A549 (cell line): ENCODE measurements around the gene C10orf105. TPM values are rescaled to one million over a fixed set of nuclear protein-coding genes. Genes with fewer than 3 reads are reported as not detected.

Experiments used
- ATAC-seq, 2 experiments: fragments of 200-7000 bp in 1 of 2; fragments of >200 bp in 1 of 2; cut with Nextera tagmentation in 1 of 2; cut with Tn5 transposase in 1 of 2; 3 replicates each; pipeline versions ENCODE4 v1.8.0 to v1.9.1; 2018 to 2020; ENCODE audit warnings: mild to moderate bottlenecking in 1 of 2, moderate library complexity in 1 of 2
- CTCF ChIA-PET: fragments of 300-600 bp; sonication (Branson Sonifier 250); formaldehyde crosslinking; extraction: SDS; loops from one replicate; lab custom pipeline; 2021; ENCODE audit warnings: antibody characterized with exemption, inconsistent platforms; lab: Yijun Ruan, JAX
- POLR2A ChIA-PET: fragments of 350-600 bp; formaldehyde crosslinking; extraction: SDS; loops from one replicate; lab custom pipeline; 2021; ENCODE audit warnings: antibody characterized with exemption, inconsistent platforms; lab: Yijun Ruan, JAX
- DNase-seq, 2 experiments: peaks; one replicate each; pipeline versions ENCODE4 v3.0.0 to v3.0.0-alpha.2; 2011 to 2016; ENCODE audit warnings: low read depth in 1 of 2, low spot score in 1 of 2
- FAIRE-seq: peaks from 2 replicates; lab custom pipeline; 2011; peaks lifted over from hg19 to GRCh38; lab: Jason Lieb, UNC
- H3K27ac ChIP-seq, 2 experiments: fragments of >200 bp; sonication (Bioruptor Twin); formaldehyde crosslinking; 3 replicates each; pipeline ENCODE4 v1.5.1; 2016 to 2017
- H3K4me1 ChIP-seq: fragments of >200 bp; sonication (Bioruptor Twin); formaldehyde crosslinking; 3 replicates; pipeline ENCODE4 v1.6.1; 2016
- H3K4me2 ChIP-seq: fragments of >200 bp; sonication (Bioruptor Twin); formaldehyde crosslinking; 3 replicates; pipeline ENCODE4 v1.6.1; 2016
- H3K4me3 ChIP-seq: fragments of >200 bp; sonication (Bioruptor Twin); formaldehyde crosslinking; 3 replicates; pipeline ENCODE4 v1.5.1; 2016
- H3K9me3 ChIP-seq: fragments of >200 bp; sonication (Bioruptor Twin); formaldehyde crosslinking; 3 replicates; pipeline ENCODE4 v1.6.1; 2016
- ATOH8 ChIP-seq: fragments of 250-450 bp; sonication (Bioruptor Pico); IDR thresholded peaks from 2 replicates; pipeline ENCODE4 v1.5.0; 2020; ENCODE audit warnings: low read depth, mild to moderate bottlenecking, moderate library complexity
- BHLHE40 ChIP-seq: IDR thresholded peaks from 2 replicates; pipeline ENCODE4 v1.6.1; 2012; ENCODE audit warnings: low read depth, low read length, inconsistent platforms
- CBX8 ChIP-seq: fragments of 200-600 bp; sonication (generic); IDR thresholded peaks from 2 replicates; pipeline ENCODE4 v1.6.1; 2016
- CEBPB ChIP-seq, 2 experiments: fragments of >200 bp in 1 of 2; sonication (Bioruptor Twin) in 1 of 2; formaldehyde crosslinking in 1 of 2; IDR thresholded peaks; 2 replicates each; pipeline ENCODE4 v1.6.1; 2012 to 2016
- CHD2 ChIP-seq: fragments of 150-350 bp; IDR thresholded peaks from 2 replicates; pipeline ENCODE4 v1.6.1; 2014; ENCODE audit warnings: low read length; ENCODE audit not compliant: partially characterized antibody
- E2F6 ChIP-seq: IDR thresholded peaks from 2 replicates; pipeline ENCODE4 v1.6.1; 2012; ENCODE audit warnings: low read depth, borderline replicate concordance
- EHMT2 ChIP-seq: fragments of 200-600 bp; sonication (generic); IDR thresholded peaks from 2 replicates; pipeline ENCODE4 v1.6.1; 2016; ENCODE audit warnings: antibody characterized with exemption, low read depth, mild to moderate bottlenecking, moderate library complexity
- ESRRA ChIP-seq: fragments of 150-350 bp; IDR thresholded peaks from 2 replicates; pipeline ENCODE4 v1.6.1; 2014; ENCODE audit warnings: mild to moderate bottlenecking, low read length, borderline replicate concordance
- FOSL2 ChIP-seq, 2 experiments: fragments of 450-650 bp in 1 of 2; fragments of >200 bp in 1 of 2; sonication (Bioruptor Twin) in 1 of 2; formaldehyde crosslinking; IDR thresholded peaks; 2 replicates each; pipeline versions ENCODE4 v1.5.0 to v1.6.1; 2016 to 2020; ENCODE audit warnings: mild to moderate bottlenecking in 1 of 2, moderate library complexity in 1 of 2
- HDAC2 ChIP-seq: fragments of 200-600 bp; sonication (generic); IDR thresholded peaks from 2 replicates; pipeline ENCODE4 v1.6.1; 2016
- HOXB13 ChIP-seq: fragments of 250-450 bp; sonication (Bioruptor Pico); IDR thresholded peaks from 2 replicates; pipeline ENCODE4 v1.5.0; 2020; ENCODE audit warnings: low read depth, mild to moderate bottlenecking, moderate library complexity
- MYC ChIP-seq: IDR thresholded peaks from 2 replicates; pipeline ENCODE4 v1.6.1; 2012; ENCODE audit warnings: mild to moderate bottlenecking, inconsistent platforms, low read length, improper control_type of control experiment, borderline replicate concordance
- PHF8 ChIP-seq: fragments of 200-600 bp; sonication (generic); IDR thresholded peaks from 2 replicates; pipeline ENCODE4 v1.6.1; 2016; ENCODE audit warnings: low read depth, mild to moderate bottlenecking, antibody characterized with exemption, moderate library complexity, borderline replicate concordance
- POLR2A ChIP-seq: IDR thresholded peaks from 2 replicates; pipeline ENCODE4 v1.6.1; 2012; ENCODE audit warnings: mild to moderate bottlenecking, low read length
- POLR2AphosphoS2 ChIP-seq: conservative IDR thresholded peaks from 2 replicates; pipeline ENCODE4 v1.6.1; 2012; ENCODE audit warnings: low read length, improper control_type of control experiment, inconsistent platforms
- RARB ChIP-seq: fragments of 250-450 bp; sonication (Bioruptor Pico); IDR thresholded peaks from 2 replicates; pipeline ENCODE4 v1.8.0; 2021; ENCODE audit warnings: mild to moderate bottlenecking, moderate library complexity
- RCOR1 ChIP-seq: fragments of 150-350 bp; IDR thresholded peaks from 2 replicates; pipeline ENCODE4 v1.6.1; 2014; ENCODE audit warnings: antibody characterized with exemption, low read length, low read depth
- RNF2 ChIP-seq: fragments of 200-600 bp; sonication (generic); IDR thresholded peaks from 2 replicates; pipeline ENCODE4 v1.6.1; 2016; ENCODE audit warnings: low read depth, mild to moderate bottlenecking, antibody characterized with exemption, moderate library complexity, borderline replicate concordance
- USF2 ChIP-seq: fragments of 450-650 bp; IDR thresholded peaks from 2 replicates; pipeline ENCODE4 v1.6.1; 2014; ENCODE audit warnings: antibody characterized with exemption
- ZC3H11A ChIP-seq: fragments of 450-650 bp; IDR thresholded peaks from 2 replicates; pipeline ENCODE4 v1.6.1; 2014; ENCODE audit warnings: antibody characterized with exemption, mild to moderate bottlenecking
- WGBS: methylation state at CpG from one replicate; pipeline ENCODE4 v1.1.6; 2017; ENCODE audit errors: missing lambda C conversion rate; 5-methylcytosine and 5-hydroxymethylcytosine counted together
- polyA plus RNA-seq, 4 experiments: library from polyadenylated mRNA; depleted of rRNA in 3 of 4; stranded (reverse); fragments of >200 nt; fragmentation: RNase III in 1 of 4; extraction: RNeasy Plus Mini Kit Qiagen cat#74134 plus additional on column Dnase treatment in 1 of 4; gene quantifications; 2 replicates in 3 of 4; 3 replicates in 1 of 4; pipeline ENCODE4 v1.2.3, GENCODE V29; 2011 to 2017

Gene C10orf105
- polyA plus RNA-seq, 2 of the 4 experiments (the other 2 are of a cell fraction): not detected

- peaks cover 11% of the 10 kb centered on the region; the same call in 2 of the 3 replicates for H3K4me1 ChIP-seq
- no peak overlapping the region for H3K27ac ChIP-seq
- no peak for TF ChIP-seq EHMT2
- no peak for TF ChIP-seq BHLHE40
- WGBS: 63% methylated on average over 5 of the region's 5 CpGs
- ChIA-PET CTCF (interaction anchor here (0.6 to 9.3 kb wide), 38 partner anchors 9 to 420 kb away, joined by 3 to 133 read pairs (median 6); partner anchors contain the start of genes C10orf105, CDH23, SLC29A3 and VSIR), POLR2A (no interaction called here)
- DNase-seq (no peak), ATAC-seq (no peak), FAIRE-seq (no peak)
- no peak overlapping the region for H3K4me2 ChIP-seq
- no peaks in the 10 kb centered on the region for H3K9me3 ChIP-seq
- H3K4me3 ChIP-seq: no peak overlapping the region
These were observed 12.3 kb downstream of the C10orf105 start for GRCh38 chr10:71707240-71707789.

- 75% methylated on average over 21 of the region's 35 CpGs for WGBS
- ChIA-PET CTCF (interaction anchor here (0.7 to 9.3 kb wide), 25 partner anchors 10 to 404 kb away, joined by 3 to 133 read pairs (median 4); partner anchors contain the start of genes C10orf105, CDH23, SLC29A3 and VSIR), POLR2A (interaction anchor here (1.1 kb wide), 1 partner anchor 388 kb away, joined by 5 read pairs; the partner anchor contains the start of gene SLC29A3)
- Histone ChIP-seq H3K9me3 (no peaks in the 10 kb centered on the region), H3K4me1 (peaks cover 11% of the 10 kb centered on the region; the same call in 2 of the 3 replicates), H3K4me3 (no peak overlapping the region), H3K27ac (no peak overlapping the region), H3K4me2 (no peak overlapping the region)
- DNase-seq: no peak
- no peak for ATAC-seq
- no peak for TF ChIP-seq HDAC2
- TF ChIP-seq CEBPB (IDR thresholded peaks at IDR 0.05): no peak
- TF ChIP-seq MYC: no peak
- TF ChIP-seq CHD2: no peak
- no peak for TF ChIP-seq ESRRA
- TF ChIP-seq ATOH8 (CRISPR knock-in tag): no peak
- no peak for TF ChIP-seq PHF8
- TF ChIP-seq ZC3H11A: no peak
- TF ChIP-seq HOXB13 (CRISPR knock-in tag): no peak
- TF ChIP-seq POLR2AphosphoS2: no peak
- no peak for TF ChIP-seq USF2
- no peak for TF ChIP-seq E2F6
- no peak for TF ChIP-seq CBX8
- TF ChIP-seq RARB (CRISPR knock-in tag): no peak
- no peak for TF ChIP-seq POLR2A
- TF ChIP-seq RCOR1: no peak
- TF ChIP-seq RNF2: no peak
- no peak for TF ChIP-seq FOSL2 (IDR thresholded peaks at IDR 0.05)
- TF ChIP-seq FOSL2 (CRISPR knock-in tag; IDR thresholded peaks at IDR 0.05): no peak
- no peak for FAIRE-seq
These were observed 13.1 kb downstream of the C10orf105 start for GRCh38 chr10:71706216-71707121.
